Measurements from ENCODE around the gene MTA2.
"Not testable (repeated sequence)": the region's sequence is repeated elsewhere in the genome, so short reads cannot be mapped to it uniquely, and the experiment has no call there.

The MTA2 gene

DNA sequence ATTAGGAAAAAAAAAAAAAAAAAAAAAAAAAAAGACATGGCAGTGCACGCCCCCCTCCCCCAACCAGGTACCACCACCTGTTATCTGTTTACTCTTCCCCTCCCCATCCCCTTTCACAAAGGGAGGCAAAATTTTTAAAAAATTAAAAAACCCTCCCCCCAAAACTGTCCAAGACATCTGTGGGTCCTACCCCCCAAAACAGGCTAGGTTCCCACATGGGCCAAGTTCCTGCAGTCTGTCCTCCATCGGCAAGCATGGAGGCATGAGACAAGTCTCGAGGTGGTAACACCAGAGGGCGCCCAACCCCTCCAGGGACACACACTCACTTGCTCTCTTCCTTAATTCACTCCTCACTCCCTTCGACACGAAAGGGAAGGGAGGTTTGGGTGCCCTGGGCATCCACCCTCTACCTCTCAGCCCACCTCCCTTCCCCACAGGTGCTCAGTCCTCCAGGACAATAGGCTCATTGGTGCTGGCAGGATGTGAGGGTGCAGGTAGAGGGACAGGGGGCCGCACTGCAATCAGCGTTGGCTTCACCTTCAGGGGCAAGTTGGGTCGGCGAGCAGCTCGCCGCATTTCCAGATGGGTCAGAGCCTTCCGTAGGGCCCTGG, 8.1 kb downstream of the MTA2 start:
- in situ Hi-C loops (cut with HindIII; ENCODE audit: low sequenced_read_pairs), result no loop called here

DNA sequence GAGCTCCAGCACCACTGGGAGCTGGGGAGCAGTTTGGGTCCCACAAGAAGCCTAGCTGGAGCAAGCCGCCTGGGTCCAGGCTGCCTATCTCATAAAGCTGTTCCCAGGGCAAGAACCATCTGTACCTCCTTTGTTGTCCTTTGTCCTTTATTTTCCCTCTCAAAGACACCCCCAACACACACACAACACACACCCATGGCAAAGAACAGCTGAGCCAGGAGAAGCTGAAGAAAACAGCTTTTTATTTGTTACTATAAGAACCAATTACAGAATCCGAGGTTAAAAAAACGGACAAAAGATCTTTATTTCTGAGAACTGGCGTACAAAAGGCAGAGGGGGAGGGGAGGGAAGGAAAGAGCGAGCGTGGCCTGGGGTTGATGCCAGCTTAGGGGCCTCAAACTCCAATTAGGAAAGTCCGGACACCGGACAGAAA, 8.7 kb downstream of the MTA2 start:
- in situ Hi-C loops (cut with HindIII; ENCODE audit: low sequenced_read_pairs), result no loop called here

DNA sequence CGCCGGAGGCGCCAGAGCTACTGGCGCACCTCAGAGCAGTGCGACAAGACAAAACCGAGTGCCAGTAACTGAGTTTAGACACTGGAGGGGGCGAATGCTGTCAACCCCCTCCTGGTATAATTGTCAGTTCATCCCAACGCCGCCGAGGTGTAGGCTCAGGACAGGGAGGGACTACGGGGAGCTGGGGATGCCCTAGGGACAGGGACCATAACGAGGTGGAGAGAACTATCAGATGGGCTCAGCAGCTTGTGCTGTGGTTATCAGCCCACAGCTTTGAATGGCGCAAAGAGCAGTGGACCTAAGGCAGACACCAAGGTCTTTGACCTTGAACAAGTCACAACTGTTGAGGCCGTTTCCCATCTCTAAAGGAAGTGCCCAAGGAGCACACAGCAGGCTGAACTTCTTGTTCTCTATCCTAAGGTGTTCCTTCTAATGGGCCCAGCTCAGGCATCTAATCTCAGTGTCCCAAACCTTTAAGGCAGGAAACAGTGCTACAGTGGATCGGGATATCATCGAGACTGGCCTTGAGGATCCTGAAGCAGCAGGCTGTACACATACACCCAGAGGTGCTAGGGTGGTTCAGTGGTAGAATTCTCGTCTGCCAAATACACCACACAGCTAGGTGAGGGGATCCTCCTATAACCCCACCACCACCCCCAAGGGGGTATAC, 9.4 kb downstream of the MTA2 start:
- in situ Hi-C loops (cut with HindIII; ENCODE audit: low sequenced_read_pairs), result no loop called here

DNA sequence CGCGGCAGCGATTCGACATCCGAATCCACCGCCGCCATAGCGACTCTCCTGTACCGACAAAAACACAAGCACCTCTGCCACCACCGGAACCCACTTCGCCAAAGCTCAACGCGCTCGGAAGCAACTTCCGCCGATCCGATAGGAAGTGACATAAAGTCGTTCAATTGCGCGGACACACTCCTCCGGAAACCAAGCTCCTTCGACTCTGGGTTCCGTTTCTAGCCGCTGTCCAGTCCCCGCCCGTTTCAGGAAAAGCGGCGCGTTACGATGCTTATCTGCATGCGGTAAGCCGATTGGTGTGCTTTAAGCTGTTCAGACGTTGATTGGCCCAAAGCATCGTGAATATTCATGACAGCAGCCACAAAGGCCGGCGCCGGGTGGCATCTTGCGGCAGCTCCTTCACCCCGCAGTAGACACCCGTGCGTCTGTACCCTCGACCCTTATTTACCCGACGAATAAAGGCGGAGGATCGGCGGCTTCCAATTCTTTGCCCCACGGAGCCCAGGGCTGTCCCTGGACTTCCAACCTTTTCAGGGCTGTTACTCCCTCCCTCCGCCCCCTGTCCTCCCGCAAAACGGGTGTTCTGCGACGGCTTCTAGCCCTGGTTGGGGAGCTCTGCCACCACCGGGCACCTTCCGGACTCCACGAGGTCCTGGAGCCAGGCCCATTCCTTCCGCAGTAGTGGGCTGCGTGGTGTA, 10.1 kb downstream of the MTA2 start, which contains the start of gene TUT1:
TSS of gene TUT1 (minus strand) at position 76 of the 698 bp plus-strand sequence. CDS start at position 38, 38 bp downstream.
- in situ Hi-C loops (cut with HindIII; ENCODE audit: low sequenced_read_pairs), result no loop called here

DNA sequence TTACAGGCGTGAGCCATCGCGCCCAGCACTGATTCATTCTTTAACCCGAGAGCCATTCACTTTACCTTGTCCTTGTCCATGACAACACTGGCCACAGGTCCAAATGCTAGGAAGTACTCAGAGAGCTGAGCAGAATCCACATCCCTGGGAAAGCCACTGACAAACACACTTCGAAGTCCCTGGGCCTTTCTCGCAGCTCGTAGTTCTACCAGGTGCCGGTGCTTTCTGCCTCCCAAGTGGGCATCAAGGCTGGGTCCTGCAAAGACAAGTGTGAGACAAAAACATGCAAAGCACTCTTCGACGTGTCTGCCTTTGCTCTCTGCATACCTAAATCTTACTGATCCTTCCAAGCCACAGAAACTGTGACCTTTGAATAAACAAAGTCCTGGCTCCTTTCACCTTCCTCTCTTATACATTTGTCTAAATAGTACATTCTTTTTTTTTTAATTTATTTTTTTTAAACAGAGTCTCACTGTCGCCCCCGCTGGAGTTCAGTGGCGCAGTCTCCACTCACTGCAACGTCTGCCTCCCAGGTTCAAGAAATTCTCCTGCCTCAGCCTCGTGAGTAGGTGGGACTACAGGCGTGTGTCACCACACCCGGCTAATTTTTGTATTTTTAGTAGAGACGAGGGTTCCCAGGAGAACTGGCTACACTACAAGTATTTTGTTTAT, 12.6 kb downstream of the MTA2 start:
- in situ Hi-C loops (cut with HindIII; ENCODE audit: low sequenced_read_pairs), result no loop called here

DNA sequence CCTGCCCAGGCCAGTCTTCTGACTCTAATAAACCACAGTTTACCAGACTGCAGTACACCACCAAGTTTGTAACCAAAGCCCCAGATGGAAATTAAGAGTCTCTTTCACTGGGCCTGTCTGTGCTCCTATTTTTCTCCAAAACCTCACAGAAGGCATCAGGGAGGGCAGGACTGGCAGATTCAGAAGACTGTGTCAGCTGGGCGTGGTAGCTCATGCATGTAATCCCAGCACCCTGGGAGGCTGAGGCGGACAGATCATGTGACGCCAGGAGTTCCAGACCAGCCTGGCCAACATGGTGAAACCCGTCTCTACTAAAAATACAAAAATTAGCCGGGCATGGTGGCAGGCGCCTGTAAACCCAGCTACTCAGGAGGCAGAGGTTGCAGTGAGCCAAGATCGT, 16.3 kb downstream of the MTA2 start:
- in situ Hi-C loops (cut with HindIII; ENCODE audit: low sequenced_read_pairs), result not testable (repeated sequence)

DNA sequence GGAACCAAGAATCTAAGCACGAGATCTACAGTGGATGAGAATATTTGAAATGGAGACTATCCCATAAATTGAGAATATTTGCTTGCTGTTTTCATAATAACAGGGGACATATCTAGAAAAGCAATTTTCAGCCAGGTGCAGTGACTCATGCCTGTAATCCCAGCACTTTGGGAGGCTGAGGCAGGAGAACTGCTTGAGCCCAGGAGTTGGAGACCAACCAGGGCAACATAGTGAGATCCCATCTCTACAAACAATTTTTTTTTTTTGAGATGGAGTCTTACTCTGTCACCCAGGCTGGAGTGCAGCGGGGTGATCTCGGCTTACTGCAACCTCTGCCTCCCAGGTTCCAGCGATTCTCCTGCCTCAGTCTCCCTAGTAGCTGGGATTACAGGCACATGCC, 19.9 kb downstream of the MTA2 start:
- in situ Hi-C loops (cut with HindIII; ENCODE audit: low sequenced_read_pairs), result not testable (repeated sequence)

DNA sequence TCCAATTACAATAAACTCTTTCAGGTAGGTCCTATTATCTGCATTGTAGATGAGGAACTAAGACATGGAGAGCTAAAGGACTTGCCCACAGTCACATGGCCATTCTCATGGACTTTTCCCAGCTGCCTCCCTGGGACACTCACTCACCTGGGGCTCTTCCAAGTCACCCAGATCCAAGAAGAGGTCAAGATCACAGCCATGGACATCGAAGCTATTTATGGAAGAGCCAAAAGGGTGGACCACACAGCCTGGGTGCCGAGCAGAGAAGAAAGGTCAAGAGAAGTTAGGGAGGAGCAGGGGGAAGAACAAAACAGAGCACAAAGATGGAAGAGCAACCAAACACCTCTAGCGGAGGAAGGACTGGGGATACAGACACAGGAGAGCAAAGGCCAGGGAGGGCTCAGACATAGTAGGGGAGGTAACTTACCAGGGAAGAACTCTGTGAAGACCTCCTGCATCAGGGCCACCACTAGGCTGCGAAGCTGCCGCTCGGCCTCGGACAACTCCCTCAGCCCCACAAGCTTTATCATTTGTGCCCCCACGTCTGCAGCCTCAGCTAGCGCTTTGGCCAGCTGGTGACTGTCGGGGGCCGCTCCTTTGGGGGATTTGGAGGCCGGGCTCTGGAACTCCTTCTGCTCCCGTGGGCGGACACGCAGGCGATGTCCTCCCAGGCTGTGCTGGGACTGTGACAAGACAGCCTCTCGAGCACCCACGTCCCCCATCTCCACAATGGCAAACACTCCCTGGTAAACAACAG, 20.5 kb downstream of the MTA2 start:
- in situ Hi-C loops (cut with HindIII; ENCODE audit: low sequenced_read_pairs), result no loop called here

DNA sequence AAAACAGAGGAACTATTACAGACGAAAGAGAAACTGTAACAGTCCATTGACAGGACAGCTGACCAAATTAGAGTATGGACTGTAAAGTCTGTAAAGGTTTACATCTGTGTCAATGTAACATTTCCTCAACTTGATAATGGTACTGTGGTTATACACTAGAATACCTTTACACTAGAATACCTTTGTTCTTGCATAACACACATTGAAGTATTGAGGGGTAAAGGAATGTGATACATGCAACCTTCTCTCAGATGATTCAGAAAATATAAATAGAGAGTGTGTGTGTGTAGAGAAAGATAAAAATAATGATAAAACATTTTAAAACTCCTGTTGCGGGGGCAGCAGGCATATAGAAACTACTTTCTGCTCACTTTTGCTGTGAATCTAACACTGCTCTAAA, 22.4 kb downstream of the MTA2 start:
- in situ Hi-C loops (cut with HindIII; ENCODE audit: low sequenced_read_pairs), result no loop called here

DNA sequence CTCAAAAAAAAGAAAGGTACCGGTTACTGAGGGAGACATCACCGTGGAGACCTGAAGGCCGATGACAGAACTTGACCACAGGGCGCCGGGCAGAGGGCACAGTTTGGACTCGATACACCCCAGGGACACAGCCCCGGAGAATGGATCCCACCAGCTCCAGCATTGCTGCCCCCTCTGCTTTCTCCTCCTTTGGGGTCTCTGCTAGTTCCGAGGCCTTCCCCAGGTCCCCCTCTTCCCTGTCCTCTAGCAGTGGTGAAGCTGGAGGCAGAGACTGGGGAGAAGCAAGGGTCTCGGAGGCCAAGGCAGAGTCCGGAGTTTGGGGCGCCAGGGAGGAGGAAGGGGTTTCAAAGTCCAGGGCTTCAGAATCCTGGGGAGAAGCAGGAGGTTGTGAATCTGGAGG, 23.1 kb downstream of the MTA2 start:
- in situ Hi-C loops (cut with HindIII; ENCODE audit: low sequenced_read_pairs), result no loop called here

DNA sequence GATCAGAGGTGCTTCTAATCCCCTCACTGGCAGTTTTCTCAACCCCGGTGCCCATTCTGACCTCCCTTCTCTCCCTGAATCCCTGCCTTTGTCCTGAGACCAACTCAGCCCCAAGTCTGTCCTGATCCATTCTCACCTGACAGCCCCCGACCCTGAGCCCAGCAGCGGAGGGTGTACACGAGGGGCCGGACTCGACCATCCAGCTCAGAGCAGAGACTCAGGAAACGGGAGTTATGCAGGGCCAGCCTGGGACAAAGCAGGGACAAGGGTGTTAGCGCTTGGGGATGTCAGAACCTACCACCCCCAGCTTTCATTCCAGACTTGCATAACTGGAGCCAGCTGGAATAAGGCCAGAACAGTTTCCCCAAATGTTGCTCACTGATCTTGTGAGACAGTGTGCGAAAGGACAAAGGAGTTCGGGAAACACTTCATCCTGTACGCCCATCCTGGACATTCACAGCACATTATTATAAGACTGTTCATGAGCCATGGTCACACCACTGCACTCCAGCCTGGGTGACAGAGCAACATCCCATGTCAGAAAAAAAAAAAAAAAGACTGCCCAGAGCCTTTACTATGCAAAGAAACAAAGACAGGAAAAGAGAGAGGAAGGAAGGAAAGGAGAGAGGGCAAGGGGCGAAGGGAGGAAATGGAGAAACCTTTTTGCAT, 24.5 kb downstream of the MTA2 start:
- in situ Hi-C loops (cut with HindIII; ENCODE audit: low sequenced_read_pairs), result no loop called here

DNA sequence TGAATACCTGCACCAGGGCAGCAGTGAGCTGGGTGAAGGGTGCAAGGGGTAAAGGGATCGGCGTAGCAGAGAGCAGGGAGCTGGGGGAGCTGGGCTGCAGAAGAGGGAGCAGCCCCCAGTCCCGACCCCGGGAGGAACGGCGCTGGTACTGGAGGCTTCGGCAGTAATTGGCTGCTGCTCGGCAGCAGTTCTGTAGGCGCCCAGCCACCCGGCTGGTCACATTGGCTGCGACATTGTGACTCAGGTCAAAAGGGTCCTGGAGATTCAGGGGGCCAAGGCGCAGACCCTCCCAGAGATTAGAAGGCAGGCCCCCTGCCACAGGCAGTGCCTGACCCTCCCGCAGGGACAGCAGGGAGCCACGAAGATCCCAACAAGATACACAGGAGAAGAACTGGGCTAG, 25.8 kb downstream of the MTA2 start:
- in situ Hi-C loops (cut with HindIII; ENCODE audit: low sequenced_read_pairs), result no loop called here

DNA sequence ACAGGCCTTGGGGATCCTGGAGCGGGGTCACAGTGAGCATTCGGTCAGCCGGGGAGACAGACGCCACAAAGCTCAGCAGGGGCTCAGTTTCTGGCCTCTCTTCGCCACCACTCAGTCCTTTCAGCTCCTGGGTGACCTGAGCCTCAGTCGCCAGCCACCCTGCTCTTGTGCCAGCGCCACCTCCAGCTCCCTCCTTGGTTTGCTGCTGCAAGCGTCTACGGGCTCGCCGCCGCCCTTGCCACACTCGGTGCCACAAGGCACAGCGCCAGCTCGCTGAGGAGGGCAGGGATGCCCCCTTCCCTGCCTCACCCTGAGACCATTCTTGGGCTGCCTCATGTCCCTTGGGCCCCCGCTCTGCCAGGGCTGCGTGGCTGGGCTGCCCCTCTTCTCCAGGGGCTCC, 26.5 kb downstream of the MTA2 start:
- in situ Hi-C loops (cut with HindIII; ENCODE audit: low sequenced_read_pairs), result no loop called here

DNA sequence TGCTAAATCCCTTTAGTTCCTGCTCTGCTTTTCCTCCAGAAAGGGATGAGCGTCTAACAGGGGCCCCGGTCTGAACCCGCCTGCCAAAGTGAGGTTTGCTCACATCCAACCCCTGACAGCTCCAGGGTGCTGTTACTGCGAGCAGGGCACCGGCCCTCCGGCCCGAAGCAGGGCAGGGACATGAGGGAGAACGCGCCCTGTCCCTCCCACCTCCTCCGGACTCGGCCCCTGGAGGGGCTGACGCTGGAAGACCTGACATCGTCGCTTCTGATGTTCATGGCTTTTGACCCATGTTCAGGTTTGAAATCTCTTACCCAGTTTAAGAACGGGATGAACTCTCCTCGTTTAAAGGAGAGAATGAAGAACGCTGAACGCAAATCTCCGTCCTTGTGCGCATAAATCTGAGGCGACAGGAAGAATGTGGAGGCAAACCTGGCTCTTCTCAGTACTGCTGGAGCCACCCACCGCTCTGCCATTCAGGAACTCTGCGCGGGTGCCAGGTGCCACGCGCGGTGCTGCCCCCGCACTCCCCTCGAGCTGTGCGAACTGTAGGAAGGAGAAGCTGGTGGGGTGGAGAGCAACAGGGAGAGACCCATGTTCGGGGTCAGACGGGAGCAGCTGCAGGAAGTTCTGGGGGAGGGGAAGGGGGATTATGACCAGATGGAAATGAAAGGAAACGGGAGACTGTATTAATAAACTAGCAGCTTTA, 27.1 kb downstream of the MTA2 start:
- in situ Hi-C loops (cut with HindIII; ENCODE audit: low sequenced_read_pairs), result loop anchor here (25.0 kb wide), 1 partner anchor 137 kb away; no protein-coding TSS in a partner anchor

DNA sequence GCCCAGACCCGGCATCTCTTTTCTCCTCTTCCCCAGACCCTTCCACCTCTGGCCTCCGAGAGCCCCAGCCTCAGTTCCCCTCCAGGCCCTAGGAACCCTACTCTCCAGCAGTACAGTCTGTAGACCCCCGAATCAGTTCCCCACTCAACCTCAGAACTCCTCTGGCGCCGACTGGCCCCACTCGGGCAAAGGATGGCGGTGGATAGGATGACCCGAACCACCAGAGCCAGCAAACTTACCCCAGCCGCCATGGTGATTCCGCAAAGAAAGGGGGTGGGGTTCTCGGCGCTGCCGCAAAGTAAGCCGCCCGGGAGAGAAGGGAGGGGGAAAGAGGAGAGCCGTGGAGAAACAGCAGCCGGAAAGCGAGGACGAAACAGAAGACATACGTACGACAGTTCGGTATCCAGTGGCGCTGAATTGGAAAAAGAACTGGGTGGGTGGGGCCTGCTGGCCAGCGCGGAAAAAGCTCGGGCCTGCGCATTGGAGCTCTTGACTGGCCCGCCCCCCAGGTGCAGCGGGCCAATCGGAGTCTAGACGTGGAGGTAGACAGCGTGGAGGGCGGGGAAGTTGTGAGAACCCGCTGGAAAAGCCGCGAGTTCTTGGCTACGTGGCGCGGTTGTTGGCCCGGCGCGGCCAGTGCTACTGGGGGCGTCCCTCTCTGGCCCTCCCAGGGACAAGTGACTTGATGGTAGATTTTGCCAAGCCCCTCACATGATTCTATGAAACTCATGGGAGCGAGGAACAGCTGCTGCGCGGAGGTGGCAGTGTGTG, 27.9 kb downstream of the MTA2 start, which contains the start of gene EEF1G:
TSS of gene EEF1G (minus strand) at position 300 of the 771 bp plus-strand sequence. CDS start at position 251, 49 bp downstream.
- in situ Hi-C loops (cut with HindIII; ENCODE audit: low sequenced_read_pairs), result loop anchor here (25.0 kb wide), 1 partner anchor 136 kb away; no protein-coding TSS in a partner anchor

DNA sequence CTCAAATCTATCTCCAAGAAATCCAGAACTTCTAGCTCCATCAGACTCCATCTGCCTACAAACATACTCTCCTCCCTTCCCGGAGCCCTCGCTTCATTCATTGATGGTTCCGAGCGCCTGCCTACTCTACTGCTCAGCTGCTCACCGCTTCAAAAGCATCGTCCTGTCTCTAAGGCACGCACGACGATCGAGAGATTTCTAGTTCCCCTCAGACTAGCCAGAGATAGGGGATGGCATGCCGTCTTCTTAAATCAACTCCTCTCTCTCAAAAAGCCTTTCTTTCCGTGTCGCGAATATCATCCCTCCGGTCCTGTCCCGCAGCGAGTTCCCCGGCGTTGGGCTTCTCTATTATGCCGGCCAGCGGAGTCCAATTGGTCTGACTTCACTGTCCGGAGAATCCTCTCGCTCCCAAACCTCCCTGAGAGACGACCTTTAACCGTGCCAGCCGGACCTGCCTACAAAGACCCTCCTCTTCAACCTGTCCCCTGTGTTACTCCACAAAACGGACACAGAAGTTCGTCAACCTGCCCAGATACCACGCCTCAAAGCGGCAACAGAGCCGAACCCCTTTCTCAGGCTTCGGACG, 28.6 kb downstream of the MTA2 start:
- in situ Hi-C loops (cut with HindIII; ENCODE audit: low sequenced_read_pairs), result loop anchor here (25.0 kb wide), 1 partner anchor 136 kb away; no protein-coding TSS in a partner anchor

DNA sequence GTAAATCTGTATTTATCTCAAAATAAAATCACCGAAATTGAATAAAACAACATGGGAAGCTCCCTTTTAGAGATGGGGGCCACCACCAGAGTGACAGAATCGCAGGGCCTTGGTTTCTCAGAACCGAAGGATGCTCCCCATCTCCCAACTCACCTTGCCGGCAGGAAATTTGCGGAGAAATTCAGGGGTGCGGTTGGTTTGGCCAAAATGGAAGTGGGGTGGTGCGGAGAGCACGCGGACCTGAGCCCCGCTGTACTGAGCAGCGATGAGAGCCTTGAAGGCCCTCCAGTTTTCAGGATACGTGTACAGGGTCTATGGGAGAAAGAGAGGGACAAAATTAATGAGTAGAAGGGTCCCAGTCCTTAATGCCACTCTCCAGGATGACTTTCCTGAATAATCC, 29.2 kb downstream of the MTA2 start:
- in situ Hi-C loops (cut with HindIII; ENCODE audit: low sequenced_read_pairs), result loop anchor here (25.0 kb wide), 1 partner anchor 135 kb away; no protein-coding TSS in a partner anchor

DNA sequence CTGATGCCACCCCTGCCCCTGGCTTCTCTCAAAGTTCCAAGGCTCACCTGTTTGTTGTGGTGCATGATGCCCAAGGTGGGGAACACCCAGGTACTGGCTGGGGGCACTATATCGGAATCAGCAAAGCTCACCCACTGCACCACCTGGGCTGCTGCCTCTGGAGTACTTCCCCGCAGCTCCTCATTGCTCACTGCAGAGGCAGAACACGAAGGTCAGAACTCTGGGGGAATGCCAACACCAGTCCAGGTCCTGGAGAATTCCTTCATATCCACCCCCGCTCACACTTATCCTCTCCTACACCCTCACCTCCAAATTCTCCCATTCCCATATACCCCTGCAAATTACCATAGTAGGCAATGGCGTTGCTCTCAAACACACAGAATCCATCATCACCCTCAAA, 30.2 kb downstream of the MTA2 start:
- in situ Hi-C loops (cut with HindIII; ENCODE audit: low sequenced_read_pairs), result loop anchor here (25.0 kb wide), 1 partner anchor 134 kb away; no protein-coding TSS in a partner anchor

Measured in DLD1 (cell line).